ENCODE measurements around the gene EIF2B5. TPM values are rescaled to one million over a fixed set of nuclear protein-coding genes. Genes with fewer than 3 reads are reported as not detected.

EIF2B5 gene
- total and polyA plus RNA-seq, 9 of the 15 experiments (the other 6 are each of a cell fraction or from before 2014, with no cell fraction given): 19.1 to 92.4 (median 74.0) TPM

DNA sequence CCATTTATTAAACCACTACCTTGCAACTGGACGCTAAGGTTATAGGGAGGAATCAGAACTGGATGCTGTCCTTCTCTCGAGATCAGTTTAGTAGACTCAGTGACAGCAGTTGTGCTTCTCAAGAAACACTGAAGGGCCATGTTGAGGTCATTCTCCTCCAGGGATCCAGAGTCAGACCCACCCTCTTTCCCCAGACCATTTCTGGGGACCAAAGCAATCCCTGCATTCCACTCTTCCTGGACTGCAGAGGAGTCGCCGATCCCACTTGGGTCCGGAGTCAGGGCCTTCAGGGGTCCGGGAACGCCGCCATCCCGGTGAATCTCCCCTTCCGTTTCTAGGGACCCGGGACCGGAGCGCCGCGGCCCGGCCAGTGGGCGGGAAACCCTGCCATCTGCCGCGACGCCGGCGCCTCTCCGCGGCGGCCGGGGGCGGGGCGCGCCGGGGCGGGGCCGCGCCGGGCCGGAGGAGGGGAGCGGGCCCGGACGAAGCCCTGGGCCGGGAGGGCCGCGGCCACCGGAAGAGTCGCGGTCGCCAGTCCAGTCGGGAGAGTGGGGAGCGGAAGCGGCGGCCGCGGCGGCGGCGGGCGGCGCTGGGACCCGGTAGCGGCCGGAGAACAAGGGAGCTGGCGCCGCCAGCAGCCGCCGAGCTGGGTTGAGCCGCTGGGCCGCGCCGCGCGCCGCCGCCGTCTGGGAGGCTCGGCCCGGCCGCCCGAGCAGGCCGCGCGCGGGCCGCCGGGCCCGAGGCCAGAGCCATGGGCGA, 19.9 kb downstream of the EIF2B5 start, which contains the start of gene DVL3 (continued):
- TF ChIP-seq JUNB (CRISPR knock-in tag; conservative IDR thresholded peaks at IDR 0.05): no peak
- TF ChIP-seq, protein P1, sequence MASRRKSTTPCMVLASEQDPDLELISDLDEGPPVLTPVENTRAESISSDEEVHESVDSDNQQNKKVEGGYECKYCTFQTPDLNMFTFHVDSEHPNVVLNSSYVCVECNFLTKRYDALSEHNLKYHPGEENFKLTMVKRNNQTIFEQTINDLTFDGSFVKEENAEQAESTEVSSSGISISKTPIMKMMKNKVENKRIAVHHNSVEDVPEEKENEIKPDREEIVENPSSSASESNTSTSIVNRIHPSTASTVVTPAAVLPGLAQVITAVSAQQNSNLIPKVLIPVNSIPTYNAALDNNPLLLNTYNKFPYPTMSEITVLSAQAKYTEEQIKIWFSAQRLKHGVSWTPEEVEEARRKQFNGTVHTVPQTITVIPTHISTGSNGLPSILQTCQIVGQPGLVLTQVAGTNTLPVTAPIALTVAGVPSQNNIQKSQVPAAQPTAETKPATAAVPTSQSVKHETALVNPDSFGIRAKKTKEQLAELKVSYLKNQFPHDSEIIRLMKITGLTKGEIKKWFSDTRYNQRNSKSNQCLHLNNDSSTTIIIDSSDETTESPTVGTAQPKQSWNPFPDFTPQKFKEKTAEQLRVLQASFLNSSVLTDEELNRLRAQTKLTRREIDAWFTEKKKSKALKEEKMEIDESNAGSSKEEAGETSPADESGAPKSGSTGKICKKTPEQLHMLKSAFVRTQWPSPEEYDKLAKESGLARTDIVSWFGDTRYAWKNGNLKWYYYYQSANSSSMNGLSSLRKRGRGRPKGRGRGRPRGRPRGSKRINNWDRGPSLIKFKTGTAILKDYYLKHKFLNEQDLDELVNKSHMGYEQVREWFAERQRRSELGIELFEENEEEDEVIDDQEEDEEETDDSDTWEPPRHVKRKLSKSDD (conservative IDR thresholded peaks at IDR 0.05; ENCODE audit: low read length): no peak
- TF ChIP-seq TOE1 (IDR thresholded peaks at IDR 0.05; ENCODE audit: borderline replicate concordance): 0 out of 2 replicates have a peak, but pooled peaks have one; percentile 41
- TF ChIP-seq TOE1 (CRISPR knock-in tag; IDR thresholded peaks at IDR 0.05; ENCODE audit: borderline replicate concordance, low read depth): no peak
- no peak for TF ChIP-seq NFE2L1 (tag; IDR thresholded peaks at IDR 0.05; ENCODE audit: borderline replicate concordance, low read depth)
- TF ChIP-seq, protein P2, sequence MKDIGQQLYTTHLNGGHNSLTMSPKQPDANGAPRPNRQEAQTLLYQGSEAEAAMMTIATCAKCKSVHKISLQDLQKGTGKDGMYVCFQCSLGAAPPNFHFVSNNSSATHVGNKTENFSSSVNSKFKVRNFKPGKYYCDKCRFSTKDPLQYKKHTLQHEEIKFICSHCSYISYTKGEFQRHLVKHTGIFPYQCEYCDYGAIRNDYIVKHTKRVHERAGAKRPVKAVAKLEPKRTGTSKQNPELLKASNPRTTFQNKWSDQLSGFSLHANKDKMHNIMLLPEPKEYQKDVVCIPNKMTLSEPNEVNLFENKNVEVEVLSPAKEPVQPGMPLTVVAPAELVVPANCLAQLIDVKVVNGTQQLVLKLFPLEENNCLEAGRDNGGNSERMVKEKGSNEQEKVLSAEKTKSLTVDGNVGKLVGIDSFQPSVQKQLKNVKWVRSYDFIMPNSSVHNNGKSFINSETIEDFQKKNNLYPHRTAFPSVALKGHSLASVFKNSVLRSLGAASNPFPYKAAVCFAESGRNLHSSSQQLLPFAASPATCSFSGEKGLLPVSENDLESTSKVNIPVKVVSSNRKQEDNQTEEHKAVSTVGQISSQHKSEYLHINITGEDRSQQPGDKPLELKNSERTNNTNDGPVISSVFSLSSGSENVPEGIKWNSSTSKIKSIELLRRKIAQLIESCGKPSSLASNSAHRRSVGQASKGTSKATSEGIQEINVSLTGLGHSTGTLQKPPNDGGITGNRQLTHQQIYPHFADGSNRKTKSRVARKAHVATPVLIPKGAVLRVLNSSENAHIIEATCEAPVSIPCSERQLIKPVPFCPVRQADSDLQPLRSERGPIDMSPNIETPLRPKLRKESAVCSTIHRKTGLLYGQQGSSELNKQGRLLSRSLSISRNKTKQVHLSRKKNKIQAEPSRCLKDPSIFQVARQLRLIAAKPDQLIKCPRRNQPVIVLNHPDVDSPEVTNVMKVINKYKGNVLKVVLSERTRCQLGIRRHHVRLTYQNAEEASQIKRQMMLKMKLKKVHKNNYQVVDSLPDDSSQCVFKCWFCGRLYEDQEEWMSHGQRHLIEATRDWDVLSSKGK (CRISPR knock-in tag; IDR thresholded peaks at IDR 0.05): no peak
- peak; percentile 67 for TF ChIP-seq KDM5B (IDR thresholded peaks at IDR 0.05; ENCODE audit: insufficient replicate concordance, low read depth, low read length)
- no peak for TF ChIP-seq SIN3B (IDR thresholded peaks at IDR 0.05; ENCODE audit: low read depth)
- TF ChIP-seq, protein P3, sequence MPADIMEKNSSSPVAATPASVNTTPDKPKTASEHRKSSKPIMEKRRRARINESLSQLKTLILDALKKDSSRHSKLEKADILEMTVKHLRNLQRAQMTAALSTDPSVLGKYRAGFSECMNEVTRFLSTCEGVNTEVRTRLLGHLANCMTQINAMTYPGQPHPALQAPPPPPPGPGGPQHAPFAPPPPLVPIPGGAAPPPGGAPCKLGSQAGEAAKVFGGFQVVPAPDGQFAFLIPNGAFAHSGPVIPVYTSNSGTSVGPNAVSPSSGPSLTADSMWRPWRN (IDR thresholded peaks at IDR 0.05; ENCODE audit: low read depth): no peak
- TF ChIP-seq, protein P4, sequence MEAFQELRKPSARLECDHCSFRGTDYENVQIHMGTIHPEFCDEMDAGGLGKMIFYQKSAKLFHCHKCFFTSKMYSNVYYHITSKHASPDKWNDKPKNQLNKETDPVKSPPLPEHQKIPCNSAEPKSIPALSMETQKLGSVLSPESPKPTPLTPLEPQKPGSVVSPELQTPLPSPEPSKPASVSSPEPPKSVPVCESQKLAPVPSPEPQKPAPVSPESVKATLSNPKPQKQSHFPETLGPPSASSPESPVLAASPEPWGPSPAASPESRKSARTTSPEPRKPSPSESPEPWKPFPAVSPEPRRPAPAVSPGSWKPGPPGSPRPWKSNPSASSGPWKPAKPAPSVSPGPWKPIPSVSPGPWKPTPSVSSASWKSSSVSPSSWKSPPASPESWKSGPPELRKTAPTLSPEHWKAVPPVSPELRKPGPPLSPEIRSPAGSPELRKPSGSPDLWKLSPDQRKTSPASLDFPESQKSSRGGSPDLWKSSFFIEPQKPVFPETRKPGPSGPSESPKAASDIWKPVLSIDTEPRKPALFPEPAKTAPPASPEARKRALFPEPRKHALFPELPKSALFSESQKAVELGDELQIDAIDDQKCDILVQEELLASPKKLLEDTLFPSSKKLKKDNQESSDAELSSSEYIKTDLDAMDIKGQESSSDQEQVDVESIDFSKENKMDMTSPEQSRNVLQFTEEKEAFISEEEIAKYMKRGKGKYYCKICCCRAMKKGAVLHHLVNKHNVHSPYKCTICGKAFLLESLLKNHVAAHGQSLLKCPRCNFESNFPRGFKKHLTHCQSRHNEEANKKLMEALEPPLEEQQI (IDR thresholded peaks at IDR 0.05): no peak
- peak; percentile 62 for TF ChIP-seq CHD4 (IDR thresholded peaks at IDR 0.05; ENCODE audit: insufficient read depth, insufficient replicate concordance, low read depth, low read length, poor library complexity, severe bottlenecking)
- no peak for TF ChIP-seq PTBP1 (IDR thresholded peaks at IDR 0.05; ENCODE audit: low read depth, low read length)
- TF ChIP-seq, protein P5, sequence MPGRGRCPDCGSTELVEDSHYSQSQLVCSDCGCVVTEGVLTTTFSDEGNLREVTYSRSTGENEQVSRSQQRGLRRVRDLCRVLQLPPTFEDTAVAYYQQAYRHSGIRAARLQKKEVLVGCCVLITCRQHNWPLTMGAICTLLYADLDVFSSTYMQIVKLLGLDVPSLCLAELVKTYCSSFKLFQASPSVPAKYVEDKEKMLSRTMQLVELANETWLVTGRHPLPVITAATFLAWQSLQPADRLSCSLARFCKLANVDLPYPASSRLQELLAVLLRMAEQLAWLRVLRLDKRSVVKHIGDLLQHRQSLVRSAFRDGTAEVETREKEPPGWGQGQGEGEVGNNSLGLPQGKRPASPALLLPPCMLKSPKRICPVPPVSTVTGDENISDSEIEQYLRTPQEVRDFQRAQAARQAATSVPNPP (IDR thresholded peaks at IDR 0.05; ENCODE audit: borderline replicate concordance, insufficient read depth, insufficient read length): no peak
